ENCODE results near the gene LMNTD1.

DNA sequence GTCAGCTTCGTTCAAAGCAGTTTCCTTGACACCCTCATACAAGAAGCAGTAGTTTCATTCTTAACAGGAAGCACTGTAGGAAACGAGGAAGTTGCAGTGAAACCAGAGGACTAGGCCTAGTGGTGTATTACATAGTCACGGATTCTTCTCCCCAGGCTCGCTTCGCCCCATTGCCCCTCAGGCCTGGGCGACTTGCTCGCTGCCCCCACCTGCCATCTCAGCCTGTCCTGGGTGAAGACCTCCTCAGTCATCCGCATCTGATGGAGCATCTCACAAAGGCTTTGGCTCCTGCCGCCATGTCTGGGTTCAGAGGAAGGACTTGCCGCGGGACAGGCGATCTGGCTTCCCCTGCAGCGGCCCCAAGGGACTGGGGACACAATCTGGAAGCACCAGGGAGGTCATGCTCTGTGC, 93.5 kb downstream of the LMNTD1 start:
- TF ChIP-seq CTCF (conservative IDR thresholded peaks at IDR 0.05; ENCODE audit: low read depth in 2 of 2), result no peak
- TF ChIP-seq POLR2AphosphoS5 (IDR thresholded peaks at IDR 0.05; ENCODE audit: low read depth), result no peak
- no peak for TF ChIP-seq STAT1 (IDR thresholded peaks at IDR 0.05; ENCODE audit: unreplicated experiment)
- TF ChIP-seq, protein P1, sequence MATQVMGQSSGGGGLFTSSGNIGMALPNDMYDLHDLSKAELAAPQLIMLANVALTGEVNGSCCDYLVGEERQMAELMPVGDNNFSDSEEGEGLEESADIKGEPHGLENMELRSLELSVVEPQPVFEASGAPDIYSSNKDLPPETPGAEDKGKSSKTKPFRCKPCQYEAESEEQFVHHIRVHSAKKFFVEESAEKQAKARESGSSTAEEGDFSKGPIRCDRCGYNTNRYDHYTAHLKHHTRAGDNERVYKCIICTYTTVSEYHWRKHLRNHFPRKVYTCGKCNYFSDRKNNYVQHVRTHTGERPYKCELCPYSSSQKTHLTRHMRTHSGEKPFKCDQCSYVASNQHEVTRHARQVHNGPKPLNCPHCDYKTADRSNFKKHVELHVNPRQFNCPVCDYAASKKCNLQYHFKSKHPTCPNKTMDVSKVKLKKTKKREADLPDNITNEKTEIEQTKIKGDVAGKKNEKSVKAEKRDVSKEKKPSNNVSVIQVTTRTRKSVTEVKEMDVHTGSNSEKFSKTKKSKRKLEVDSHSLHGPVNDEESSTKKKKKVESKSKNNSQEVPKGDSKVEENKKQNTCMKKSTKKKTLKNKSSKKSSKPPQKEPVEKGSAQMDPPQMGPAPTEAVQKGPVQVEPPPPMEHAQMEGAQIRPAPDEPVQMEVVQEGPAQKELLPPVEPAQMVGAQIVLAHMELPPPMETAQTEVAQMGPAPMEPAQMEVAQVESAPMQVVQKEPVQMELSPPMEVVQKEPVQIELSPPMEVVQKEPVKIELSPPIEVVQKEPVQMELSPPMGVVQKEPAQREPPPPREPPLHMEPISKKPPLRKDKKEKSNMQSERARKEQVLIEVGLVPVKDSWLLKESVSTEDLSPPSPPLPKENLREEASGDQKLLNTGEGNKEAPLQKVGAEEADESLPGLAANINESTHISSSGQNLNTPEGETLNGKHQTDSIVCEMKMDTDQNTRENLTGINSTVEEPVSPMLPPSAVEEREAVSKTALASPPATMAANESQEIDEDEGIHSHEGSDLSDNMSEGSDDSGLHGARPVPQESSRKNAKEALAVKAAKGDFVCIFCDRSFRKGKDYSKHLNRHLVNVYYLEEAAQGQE (IDR thresholded peaks at IDR 0.05; ENCODE audit: unreplicated experiment), result no peak
- TF ChIP-seq CREB1 (CRISPR knock-in tag; IDR thresholded peaks at IDR 0.05; ENCODE audit: low read depth), result no peak
- no peak for TF ChIP-seq EZH2 (IDR thresholded peaks at IDR 0.05; ENCODE audit: low read depth, unreplicated experiment)
- no peak for TF ChIP-seq EZH2phosphoT487 (IDR thresholded peaks at IDR 0.05; ENCODE audit: unreplicated experiment)
- TF ChIP-seq ZNF114 (CRISPR knock-in tag; IDR thresholded peaks at IDR 0.05), result no peak
- TF ChIP-seq, protein P2, sequence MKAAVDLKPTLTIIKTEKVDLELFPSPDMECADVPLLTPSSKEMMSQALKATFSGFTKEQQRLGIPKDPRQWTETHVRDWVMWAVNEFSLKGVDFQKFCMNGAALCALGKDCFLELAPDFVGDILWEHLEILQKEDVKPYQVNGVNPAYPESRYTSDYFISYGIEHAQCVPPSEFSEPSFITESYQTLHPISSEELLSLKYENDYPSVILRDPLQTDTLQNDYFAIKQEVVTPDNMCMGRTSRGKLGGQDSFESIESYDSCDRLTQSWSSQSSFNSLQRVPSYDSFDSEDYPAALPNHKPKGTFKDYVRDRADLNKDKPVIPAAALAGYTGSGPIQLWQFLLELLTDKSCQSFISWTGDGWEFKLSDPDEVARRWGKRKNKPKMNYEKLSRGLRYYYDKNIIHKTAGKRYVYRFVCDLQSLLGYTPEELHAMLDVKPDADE (IDR thresholded peaks at IDR 0.05), result no peak
- no peak for TF ChIP-seq JUNB (IDR thresholded peaks at IDR 0.05; ENCODE audit: unreplicated experiment)
- TF ChIP-seq ZNF331 (CRISPR knock-in tag; IDR thresholded peaks at IDR 0.05; ENCODE audit: low read depth), result no peak

All from GM23338 (cell line).